Karpas-422 (cell line): ENCODE data around the gene TSPO. TPM values are rescaled to one million over a fixed set of nuclear protein-coding genes. Genes with fewer than 3 reads are reported as not detected.

Experiments used
- DNase-seq: peaks from one replicate; pipeline ENCODE4 v3.0.0-alpha.2; 2015
- H2AFZ ChIP-seq: fragments of 200-600 bp; sonication (generic); 2 replicates; pipeline ENCODE4 v1.6.1; 2014; ENCODE audit warnings: antibody characterized with exemption, low read length, mixed read lengths
- H3K27ac ChIP-seq: fragments of 200-600 bp; sonication (generic); 2 replicates; pipeline ENCODE4 v1.5.1; 2014; ENCODE audit warnings: mild to moderate bottlenecking, low read length, moderate library complexity
- H3K27me3 ChIP-seq: fragments of 200-600 bp; sonication (generic); 2 replicates; pipeline ENCODE4 v1.6.1; 2014; ENCODE audit warnings: low read length, mixed read lengths
- H3K36me3 ChIP-seq: fragments of 200-600 bp; sonication (generic); 2 replicates; pipeline ENCODE4 v1.6.1; 2014; ENCODE audit warnings: low read length, mixed read lengths; ENCODE audit not compliant: insufficient read depth
- H3K4me1 ChIP-seq: fragments of 200-600 bp; sonication (generic); 2 replicates; pipeline ENCODE4 v1.6.1; 2014; ENCODE audit warnings: mild to moderate bottlenecking, low read length, mixed read lengths
- H3K4me2 ChIP-seq: fragments of 200-600 bp; sonication (generic); 2 replicates; pipeline ENCODE4 v1.6.1; 2014; ENCODE audit warnings: low read length, low read depth, mild to moderate bottlenecking; ENCODE audit not compliant: poor library complexity, severe bottlenecking
- H3K4me3 ChIP-seq: fragments of 200-600 bp; sonication (generic); 2 replicates; pipeline ENCODE4 v1.5.1; 2014; ENCODE audit warnings: mild to moderate bottlenecking, antibody characterized with exemption, low read length, mixed read lengths
- H3K79me2 ChIP-seq: fragments of 200-600 bp; sonication (generic); 2 replicates; pipeline ENCODE4 v1.6.1; 2014; ENCODE audit warnings: mild to moderate bottlenecking, low read length, mixed read lengths
- H3K9ac ChIP-seq: fragments of 200-600 bp; sonication (generic); 2 replicates; pipeline ENCODE4 v1.6.0; 2014; ENCODE audit warnings: low read length
- H3K9me2 ChIP-seq: fragments of 200-600 bp; sonication (generic), shearing (Covaris generic); replicated peaks from 2 replicates; pipeline ENCODE4 v1.6.0; 2014; ENCODE audit warnings: mild to moderate bottlenecking, low read length, moderate library complexity; ENCODE audit not compliant: insufficient read depth
- H3K9me3 ChIP-seq: fragments of 300-700, 200-600 bp; sonication (generic); 2 replicates; pipeline ENCODE4 v1.6.1; 2014; ENCODE audit warnings: low read length, mixed read lengths
- H4K20me1 ChIP-seq: fragments of 200-600 bp; sonication (generic); 2 replicates; pipeline ENCODE4 v1.6.1; 2014; ENCODE audit warnings: mild to moderate bottlenecking, antibody characterized with exemption, low read length, low read depth; ENCODE audit not compliant: insufficient read depth
- total RNA-seq: library from RNA; depleted of rRNA; stranded (reverse); fragments of >200 nt; shearing (Covaris generic); gene quantifications from 2 replicates; pipeline ENCODE4 v1.2.3, GENCODE V29; 2014; ENCODE audit warnings: low replicate concordance

Gene TSPO
- total RNA-seq, 1 experiment from 2014 or later, result 3.8 TPM

DNA sequence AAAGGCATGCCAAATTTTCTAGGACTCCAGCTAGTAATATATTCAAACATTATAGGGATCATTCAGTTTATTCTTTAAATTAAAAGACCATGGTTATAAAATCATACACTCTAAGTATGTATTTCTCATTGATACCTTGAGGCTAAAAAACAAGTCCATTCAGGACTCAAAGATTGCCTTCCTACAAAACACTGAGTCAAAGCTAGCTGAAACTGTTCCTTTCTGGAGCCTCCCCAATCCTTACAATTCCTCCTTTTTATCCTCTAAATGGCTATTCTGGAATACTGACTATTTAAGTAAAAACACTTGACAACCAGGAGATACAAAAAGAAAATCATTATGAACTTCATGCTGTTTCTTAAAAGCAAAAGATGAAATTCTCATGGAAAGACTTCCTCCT is 40.5 kb downstream of the TSPO start:
- H2AFZ ChIP-seq, result 0 out of 2 replicates have a peak overlapping the region, but pooled peaks have one; percentile 16
- H3K9ac ChIP-seq, result no peak overlapping the region
- H3K9me3 ChIP-seq, result no peaks in the 10 kb centered on the region
- DNase-seq, result no peak
- no peaks in the 10 kb centered on the region for H3K79me2 ChIP-seq
- no peaks in the 10 kb centered on the region for H3K9me2 ChIP-seq
- H3K36me3 ChIP-seq, result no peaks in the 10 kb centered on the region
- no peaks in the 10 kb centered on the region for H3K27me3 ChIP-seq
- H4K20me1 ChIP-seq, result no peaks in the 10 kb centered on the region
- H3K4me2 ChIP-seq, result no peak overlapping the region
- H3K4me1 ChIP-seq, result peaks cover 6% of the 10 kb centered on the region
- no peak overlapping the region for H3K4me3 ChIP-seq
- no peak overlapping the region for H3K27ac ChIP-seq

DNA sequence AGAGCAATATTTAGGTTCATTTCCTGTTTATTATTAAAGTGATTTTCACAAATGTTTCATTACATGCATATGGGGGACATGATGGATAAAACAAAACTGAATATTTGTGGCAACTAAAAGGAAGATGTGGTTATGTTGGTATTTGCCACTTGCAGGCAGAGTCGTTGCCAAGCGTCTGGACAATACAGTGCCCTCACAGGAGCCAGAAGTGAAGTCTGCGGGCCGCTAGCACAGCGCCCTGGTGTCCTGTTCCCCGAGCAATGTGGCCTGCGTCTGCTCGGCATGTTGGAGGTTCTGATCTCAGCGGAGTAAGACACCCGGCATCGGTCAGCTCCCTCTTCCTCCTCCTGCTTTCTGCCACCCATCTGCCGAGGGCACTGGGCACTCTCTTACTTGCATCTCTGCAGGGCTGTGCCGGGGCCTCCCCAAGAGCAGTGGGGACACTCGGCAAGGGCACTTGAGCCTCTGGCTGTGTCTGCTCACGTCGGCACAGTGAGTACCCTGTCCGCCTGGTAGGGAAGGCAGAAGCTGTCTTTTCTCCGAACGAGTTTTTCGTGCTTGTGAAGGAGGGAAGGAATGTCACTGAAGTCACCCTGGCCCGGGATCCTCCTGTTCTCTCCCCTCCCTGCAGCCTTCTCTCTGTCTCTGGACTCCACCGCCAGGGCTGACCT is 46.0 kb downstream of the TSPO start:
- no peaks in the 10 kb centered on the region for H4K20me1 ChIP-seq
- H3K4me3 ChIP-seq, result no peak overlapping the region
- H3K36me3 ChIP-seq, result no peaks in the 10 kb centered on the region
- no peak for DNase-seq
- no peaks in the 10 kb centered on the region for H3K9me2 ChIP-seq
- no peak overlapping the region for H3K9ac ChIP-seq
- H3K79me2 ChIP-seq, result no peaks in the 10 kb centered on the region
- no peak overlapping the region for H3K27ac ChIP-seq
- no peak overlapping the region for H3K4me2 ChIP-seq
- no peaks in the 10 kb centered on the region for H3K9me3 ChIP-seq
- no peaks in the 10 kb centered on the region for H3K4me1 ChIP-seq
- H3K27me3 ChIP-seq, result no peaks in the 10 kb centered on the region
- H2AFZ ChIP-seq, result no peak overlapping the region

GRCh38 chr22:43198126-43198525 is 46.8 kb downstream of the TSPO start:
- no peaks in the 10 kb centered on the region for H4K20me1 ChIP-seq
- DNase-seq, result no peak
- no peaks in the 10 kb centered on the region for H3K9me3 ChIP-seq
- no peaks in the 10 kb centered on the region for H3K4me1 ChIP-seq
- no peaks in the 10 kb centered on the region for H3K9me2 ChIP-seq
- H3K27ac ChIP-seq, result no peak overlapping the region
- no peak overlapping the region for H3K4me2 ChIP-seq
- no peak overlapping the region for H2AFZ ChIP-seq
- no peak overlapping the region for H3K9ac ChIP-seq
- no peaks in the 10 kb centered on the region for H3K27me3 ChIP-seq
- no peaks in the 10 kb centered on the region for H3K79me2 ChIP-seq
- H3K4me3 ChIP-seq, result no peak overlapping the region
- H3K36me3 ChIP-seq, result no peaks in the 10 kb centered on the region

DNA sequence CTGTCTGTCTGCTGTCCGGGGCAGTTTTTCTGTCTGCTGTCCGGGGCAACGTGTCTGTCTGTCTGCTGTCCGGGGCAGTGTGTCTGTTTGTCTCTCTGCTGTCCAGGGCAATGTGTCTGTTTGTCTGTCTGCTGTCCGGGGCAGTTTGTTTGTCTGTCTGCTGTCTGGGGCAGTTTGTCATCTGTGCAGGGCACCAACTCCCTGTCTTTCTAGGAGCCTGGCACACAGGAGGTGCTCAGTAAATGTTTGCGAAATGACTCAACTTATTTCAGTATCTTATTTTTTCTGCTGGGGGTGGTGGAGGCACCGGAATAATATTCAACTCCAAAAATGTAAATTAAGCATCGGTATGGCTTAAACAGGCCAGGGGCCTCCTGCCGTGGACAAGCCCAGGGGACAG is 47.6 kb downstream of the TSPO start:
- Histone ChIP-seq H4K20me1 (no peaks in the 10 kb centered on the region), H3K79me2 (no peaks in the 10 kb centered on the region), H3K36me3 (no peaks in the 10 kb centered on the region), H3K9me2 (no peaks in the 10 kb centered on the region), H3K9ac (no peak overlapping the region), H3K4me1 (no peaks in the 10 kb centered on the region), H3K4me3 (no peak overlapping the region), H3K4me2 (no peak overlapping the region), H3K9me3 (no peaks in the 10 kb centered on the region), H3K27me3 (no peaks in the 10 kb centered on the region), H2AFZ (no peak overlapping the region), H3K27ac (no peak overlapping the region)
- DNase-seq, result no peak

- H3K4me1 ChIP-seq, result no peaks in the 10 kb centered on the region
- H3K9me2 ChIP-seq, result no peaks in the 10 kb centered on the region
- no peaks in the 10 kb centered on the region for H4K20me1 ChIP-seq
- no peak overlapping the region for H3K4me2 ChIP-seq
- H3K9ac ChIP-seq, result no peak overlapping the region
- no peaks in the 10 kb centered on the region for H3K27me3 ChIP-seq
- no peak overlapping the region for H3K4me3 ChIP-seq
- no peaks in the 10 kb centered on the region for H3K79me2 ChIP-seq
- no peaks in the 10 kb centered on the region for H3K9me3 ChIP-seq
- no peak overlapping the region for H3K27ac ChIP-seq
- no peaks in the 10 kb centered on the region for H3K36me3 ChIP-seq
- no peak overlapping the region for H2AFZ ChIP-seq
- no peak for DNase-seq
These were observed 48.2 kb downstream of the TSPO start for GRCh38 chr22:43199541-43199940.

DNA sequence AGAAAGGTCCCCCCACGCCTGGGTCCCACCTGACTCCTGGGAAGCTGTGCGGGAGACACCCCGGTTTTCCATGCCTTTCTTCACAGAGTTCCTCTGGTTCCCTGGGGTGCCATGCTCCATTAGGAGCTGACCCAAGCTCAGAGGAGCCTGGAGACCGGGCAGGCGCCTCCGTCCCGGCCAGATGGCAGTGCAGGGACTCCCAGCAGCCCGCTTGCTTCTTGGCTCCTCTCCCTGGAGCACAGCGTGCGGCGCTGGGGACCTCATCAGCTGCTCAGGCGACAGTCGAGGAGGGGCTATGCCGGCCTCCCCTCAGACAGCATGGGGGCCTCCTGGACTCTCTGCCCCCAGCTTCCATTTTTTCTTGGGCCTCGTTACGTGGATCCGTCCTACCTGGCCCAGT is 48.7 kb downstream of the TSPO start:
- DNase-seq, result no peak
- Histone ChIP-seq H3K4me3 (no peak overlapping the region), H3K4me1 (no peaks in the 10 kb centered on the region), H3K4me2 (no peak overlapping the region), H3K9me3 (no peaks in the 10 kb centered on the region), H3K27me3 (no peaks in the 10 kb centered on the region), H3K9ac (no peak overlapping the region), H3K9me2 (no peaks in the 10 kb centered on the region), H4K20me1 (no peaks in the 10 kb centered on the region), H3K27ac (no peak overlapping the region), H2AFZ (no peak overlapping the region), H3K79me2 (no peaks in the 10 kb centered on the region), H3K36me3 (no peaks in the 10 kb centered on the region)

GRCh38 chr22:43200555-43200954 is 49.2 kb downstream of the TSPO start:
- no peaks in the 10 kb centered on the region for H3K27me3 ChIP-seq
- H3K4me2 ChIP-seq, result no peak overlapping the region
- no peaks in the 10 kb centered on the region for H3K36me3 ChIP-seq
- H3K27ac ChIP-seq, result no peak overlapping the region
- H3K9me3 ChIP-seq, result no peaks in the 10 kb centered on the region
- no peaks in the 10 kb centered on the region for H4K20me1 ChIP-seq
- no peak overlapping the region for H3K4me3 ChIP-seq
- H3K9me2 ChIP-seq, result no peaks in the 10 kb centered on the region
- H2AFZ ChIP-seq, result no peak overlapping the region
- H3K79me2 ChIP-seq, result no peaks in the 10 kb centered on the region
- H3K9ac ChIP-seq, result no peak overlapping the region
- no peak for DNase-seq
- H3K4me1 ChIP-seq, result no peaks in the 10 kb centered on the region

DNA sequence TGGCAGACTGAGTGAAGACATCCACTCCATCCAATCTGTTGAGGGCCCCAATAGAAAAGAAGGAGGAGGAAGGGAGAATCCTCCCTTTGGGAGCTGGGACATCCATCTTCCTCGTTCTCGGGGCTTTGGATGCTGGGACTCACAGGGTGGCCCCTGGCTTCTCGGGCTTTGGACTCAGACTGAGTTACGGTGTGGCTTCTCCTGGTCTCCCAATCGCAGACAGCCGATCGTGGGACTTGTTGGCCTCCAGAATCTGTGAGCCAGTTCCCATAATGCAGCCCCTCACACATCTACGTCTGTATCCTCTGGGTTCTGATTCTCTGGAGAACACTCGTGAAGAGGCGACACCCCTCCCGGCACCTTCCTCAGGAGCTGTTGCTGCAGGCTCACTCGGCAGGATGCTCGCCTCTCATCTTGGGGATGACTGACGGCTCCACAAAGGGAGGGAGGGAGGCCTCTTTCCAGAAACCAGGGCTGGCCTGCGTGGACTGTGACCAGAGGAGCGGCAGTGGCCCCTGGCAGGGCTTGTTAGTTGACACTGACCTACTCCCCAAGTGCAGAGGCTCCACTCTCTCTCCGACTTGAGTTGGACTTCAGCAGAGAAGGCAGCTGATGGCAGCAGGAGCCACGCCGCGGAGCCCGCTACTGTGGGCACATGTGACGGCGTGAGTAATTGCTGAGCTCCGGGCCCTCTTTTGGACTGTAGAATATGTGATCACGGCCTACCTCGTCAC is 50.3 kb downstream of the TSPO start:
- H3K4me2 ChIP-seq, result no peak overlapping the region
- H3K9me3 ChIP-seq, result no peaks in the 10 kb centered on the region
- H3K27me3 ChIP-seq, result no peaks in the 10 kb centered on the region
- H3K79me2 ChIP-seq, result no peaks in the 10 kb centered on the region
- H2AFZ ChIP-seq, result no peak overlapping the region
- DNase-seq, result no peak
- H3K9ac ChIP-seq, result no peak overlapping the region
- no peaks in the 10 kb centered on the region for H3K9me2 ChIP-seq
- H3K4me1 ChIP-seq, result no peaks in the 10 kb centered on the region
- H3K27ac ChIP-seq, result no peak overlapping the region
- H4K20me1 ChIP-seq, result no peaks in the 10 kb centered on the region
- H3K4me3 ChIP-seq, result no peak overlapping the region
- no peaks in the 10 kb centered on the region for H3K36me3 ChIP-seq
